Right kidney (tissue), 9 donors: ENCODE measurements around the gene TP63.
"Not testable (repeated sequence)": the region's sequence is repeated elsewhere in the genome, so short reads cannot be mapped to it uniquely, and the experiment has no call there.

Source experiments
- DNase-seq: peaks from one replicate; pipeline ENCODE4 v3.0.0-alpha.2; 2016
- long read RNA-seq, 8 donors: transcript quantifications; one replicate each; lab custom pipeline, GENCODE V29; 2026

TP63 gene
- long read RNA-seq, donor 1 = 0 reads
- long read RNA-seq, donor 2 = 0 reads
- long read RNA-seq, donor 3 = 0 reads
- long read RNA-seq, donor 4 = 0 reads
- long read RNA-seq, donor 5 = 0 reads
- long read RNA-seq, donor 6 = 0 reads
- long read RNA-seq, donor 7 = 0 reads
- long read RNA-seq, donor 8 = 0 reads

GRCh38 chr3:189631373-189631408 is at the start of gene TP63:
TSS of gene TP63 (plus strand) at chr3:189631389. CDS start at chr3:189631516, 127 bp downstream.
- DNase-seq = no peak

GRCh38 chr3:189582179-189582578 is 49.0 kb upstream of the TP63 start:
- no peak for DNase-seq

- no peak for DNase-seq
Measured at GRCh38 chr3:189584645-189585044, 46.5 kb upstream of the TP63 start.

- no peak for DNase-seq
Measured at GRCh38 chr3:189586941-189587663, 44.1 kb upstream of the TP63 start.

- no peak for DNase-seq
Measured at GRCh38 chr3:189587664-189588040, 43.5 kb upstream of the TP63 start.

GRCh38 chr3:189588070-189588469 is 43.1 kb upstream of the TP63 start:
- no peak for DNase-seq

- no peak for DNase-seq
Measured at GRCh38 chr3:189588475-189589178, 42.6 kb upstream of the TP63 start.

GRCh38 chr3:189589179-189589569 is 42.0 kb upstream of the TP63 start:
- DNase-seq = no peak

GRCh38 chr3:189590223-189590622 is 41.0 kb upstream of the TP63 start:
- no peak for DNase-seq

- DNase-seq = no peak
Measured at GRCh38 chr3:189593581-189593980, 37.6 kb upstream of the TP63 start.

- not testable (repeated sequence) for DNase-seq
Measured at GRCh38 chr3:189596078-189596979, 34.9 kb upstream of the TP63 start.

GRCh38 chr3:189597918-189598317 is 33.3 kb upstream of the TP63 start:
- DNase-seq = no peak

- DNase-seq = no peak
Measured at GRCh38 chr3:189598530-189599225, 32.5 kb upstream of the TP63 start.

- DNase-seq = no peak
Measured at GRCh38 chr3:189602471-189602870, 28.7 kb upstream of the TP63 start.

- DNase-seq = no peak
Measured at GRCh38 chr3:189605717-189606116, 25.5 kb upstream of the TP63 start.

GRCh38 chr3:189606774-189607173 is 24.4 kb upstream of the TP63 start:
- no peak for DNase-seq

- not testable (repeated sequence) for DNase-seq
Measured at GRCh38 chr3:189612641-189613040, 18.5 kb upstream of the TP63 start.

GRCh38 chr3:189613122-189613521 is 18.1 kb upstream of the TP63 start:
- no peak for DNase-seq

- no peak for DNase-seq
Measured at GRCh38 chr3:189621948-189622603, 9.1 kb upstream of the TP63 start.

- no peak for DNase-seq
Measured at GRCh38 chr3:189622629-189623028, 8.6 kb upstream of the TP63 start.

- DNase-seq = no peak
Measured at GRCh38 chr3:189624130-189624529, 7.1 kb upstream of the TP63 start.

GRCh38 chr3:189625071-189625470 is 6.1 kb upstream of the TP63 start:
- DNase-seq = no peak
